Body of pancreas (tissue), 4 donors: ENCODE measurements around the gene ROPN1. TPM values are rescaled to one million over a fixed set of nuclear protein-coding genes. Genes with fewer than 3 reads are reported as not detected.
"Not testable (repeated sequence)": the region's sequence is repeated elsewhere in the genome, so short reads cannot be mapped to it uniquely, and the experiment has no call there.

ENCODE experiments used
- ATAC-seq: fragments of 150-250 bp; one replicate; pipeline ENCODE4 v1.9.1; 2016
- DNase-seq, 4 donors: peaks; one replicate each; pipeline ENCODE4 v3.0.0-alpha.2; 2019
- H3K27ac ChIP-seq, 4 donors: fragments of 200-600 bp; sonication (generic); 1 replicate in 3 of 4; 2 replicates in 1 of 4; pipeline versions ENCODE4 v1.5.1 to v1.6.1; 2016 to 2019; ENCODE audit warnings: mild to moderate bottlenecking in 1 of 4, mixed read lengths in 1 of 4, moderate library complexity in 1 of 4
- H3K27me3 ChIP-seq, 2 donors: fragments of 200-600 bp; sonication (generic); one replicate each; pipeline ENCODE4 v1.6.0; 2016; ENCODE audit warnings: mild to moderate bottlenecking in 1 of 2
- H3K36me3 ChIP-seq, 2 donors: fragments of 200-600 bp; sonication (generic); replicated peaks in 1 of 2; 2 replicates each; pipeline ENCODE4 v1.5.1; 2016; ENCODE audit warnings: low read depth in 2 of 2; ENCODE audit not compliant: insufficient read depth in 1 of 2
- H3K4me1 ChIP-seq: fragments of 200-600 bp; sonication (generic); one replicate; pipeline ENCODE4 v1.6.0; 2016
- H3K4me3 ChIP-seq, 2 donors: fragments of 200-600 bp; sonication (generic); 1 replicate in 1 of 2; 2 replicates in 1 of 2; pipeline ENCODE4 v1.5.1; 2016 to 2019
- H3K9me3 ChIP-seq, 3 donors: fragments of 200-600 bp; sonication (generic); 1 replicate in 2 of 3; 2 replicates in 1 of 3; pipeline ENCODE4 v1.5.1; 2016
- CTCF ChIP-seq, 7 experiments: fragments of 450-650 bp in 4 of 7; fragments of 200-600 bp in 3 of 7; sonication (generic) in 3 of 7; IDR thresholded peaks; one replicate each; pipeline ENCODE4 v1.5.1; 2016 to 2019; ENCODE audit warnings: antibody characterized with exemption in 7 of 7
- POLR2A ChIP-seq, 3 donors: fragments of 450-650 bp; IDR thresholded peaks; one replicate each; pipeline ENCODE4 v1.6.1; 2016; ENCODE audit warnings: antibody characterized with exemption in 3 of 3, mild to moderate bottlenecking in 2 of 3
- WGBS, 2 donors: methylation state at CpG; one replicate each; pipeline ENCODE4 v1.1.5; 2017; 5-methylcytosine and 5-hydroxymethylcytosine counted together
- intact Hi-C: fragments of 100-400 bp; cut with DNase I; formaldehyde crosslinking; loops from one replicate; pipeline ENCODE4 v1.15.1; 2023
- total RNA-seq, 2 donors: library from RNA; depleted of rRNA; stranded (reverse); fragments of >200 nt; gene quantifications; one replicate each; pipeline ENCODE4 v1.1.0, GENCODE V29; 2016

The ROPN1 gene
- total RNA-seq, 2 donors from 2014 or later, result not detected

DNA sequence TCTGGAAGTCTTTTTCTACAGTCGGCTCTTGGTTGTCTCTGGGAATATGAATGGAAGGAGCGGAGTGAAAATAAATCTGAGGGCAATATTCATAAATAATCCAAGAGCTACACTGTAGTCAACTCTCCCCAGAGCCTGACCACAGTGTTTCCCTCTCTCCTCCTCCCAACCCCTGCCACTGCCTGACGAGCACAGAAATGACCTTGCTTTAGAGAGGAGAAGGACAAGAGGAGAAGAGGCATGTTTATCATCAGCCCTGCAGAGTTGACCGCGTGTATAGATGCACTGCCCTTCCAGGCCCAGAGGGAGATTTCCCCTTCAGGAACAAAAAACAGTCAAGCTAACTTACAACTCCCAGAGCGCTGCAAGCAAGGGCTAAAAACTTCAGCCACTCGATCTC is 16.9 kb downstream of the ROPN1 start:
- 60 to 65% methylated on average over 2 to 4 of the region's 7 CpGs for WGBS, 2 donors

GRCh38 chr3:123971406-123971805 is 20.5 kb downstream of the ROPN1 start:
- H3K4me1 ChIP-seq, result no peaks in the 10 kb centered on the region
- no peak overlapping the region for H3K4me3 ChIP-seq
- DNase-seq (no peak), ATAC-seq (no peak)
- H3K36me3 ChIP-seq, result no peaks in the 10 kb centered on the region
- no peaks in the 10 kb centered on the region for H3K27me3 ChIP-seq
- TF ChIP-seq POLR2A (IDR thresholded peaks at IDR 0.05) (no peak), CTCF (IDR thresholded peaks at IDR 0.05) (no peak)
- H3K27ac ChIP-seq, result no peak overlapping the region
- no peaks in the 10 kb centered on the region for H3K9me3 ChIP-seq
- intact Hi-C loops, result no loop called here

More for the DNA sequence above, 16.9 kb downstream of the ROPN1 start:
- H3K36me3 ChIP-seq, intact Hi-C loops, DNase-seq, H3K4me1 ChIP-seq, H3K9me3 ChIP-seq, H3K4me3 ChIP-seq, ATAC-seq, H3K27ac ChIP-seq, H3K27me3 ChIP-seq: not testable (repeated sequence)

DNA sequence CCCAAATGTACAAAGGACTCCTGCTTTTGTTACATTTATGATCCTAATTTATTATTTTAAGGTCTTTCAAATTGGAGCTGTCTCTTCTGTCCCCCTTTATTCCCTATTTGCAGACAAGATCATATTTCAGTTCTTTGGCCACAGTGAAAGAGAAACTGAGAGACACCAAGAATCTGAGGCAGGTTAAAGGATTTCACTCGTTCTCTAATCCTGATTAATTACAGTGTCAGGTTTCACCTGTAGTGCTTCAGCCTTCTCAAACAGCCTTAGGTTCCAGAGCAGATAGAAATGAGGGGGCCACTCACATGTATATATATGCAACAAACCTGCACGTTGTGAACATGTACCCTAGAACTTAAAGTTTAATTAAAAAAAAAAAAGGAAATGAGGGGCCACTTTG is 24.7 kb downstream of the ROPN1 start:
- not testable (repeated sequence) for H3K27ac ChIP-seq, H3K4me1 ChIP-seq

DNA sequence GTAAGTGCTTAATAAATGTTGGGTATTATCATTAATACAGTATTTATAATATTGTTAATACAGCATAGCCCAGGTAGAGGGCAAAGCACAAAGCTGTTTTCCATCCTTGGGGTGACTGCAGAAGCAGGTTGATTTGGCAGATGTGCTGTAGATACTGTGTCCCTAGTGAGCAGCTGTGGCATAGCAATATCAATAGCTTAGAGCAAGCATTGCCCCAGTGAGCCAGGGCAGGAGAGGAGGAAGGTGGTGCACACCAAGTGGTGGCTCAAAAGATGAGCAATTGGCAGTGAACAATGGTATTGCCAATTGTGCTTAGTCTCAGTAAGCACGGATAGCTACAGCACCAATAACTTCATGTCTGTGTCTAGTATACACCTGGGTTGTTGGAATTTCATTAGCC is 25.1 kb downstream of the ROPN1 start:
- H3K4me1 ChIP-seq, intact Hi-C loops, ATAC-seq, H3K27me3 ChIP-seq, H3K36me3 ChIP-seq, H3K9me3 ChIP-seq, H3K27ac ChIP-seq, H3K4me3 ChIP-seq, DNase-seq: not testable (repeated sequence)
- 20 to 40% methylated on average over 1 of the region's 1 CpG for WGBS, 2 donors

More for the DNA sequence above, 24.7 kb downstream of the ROPN1 start:
- H3K36me3 ChIP-seq, H3K27me3 ChIP-seq, ATAC-seq, H3K4me3 ChIP-seq, intact Hi-C loops, DNase-seq, H3K9me3 ChIP-seq: not testable (repeated sequence)
- 30 to 35% methylated on average over 2 of the region's 2 CpGs for whole genome bisulfite sequencing, 2 donors

DNA sequence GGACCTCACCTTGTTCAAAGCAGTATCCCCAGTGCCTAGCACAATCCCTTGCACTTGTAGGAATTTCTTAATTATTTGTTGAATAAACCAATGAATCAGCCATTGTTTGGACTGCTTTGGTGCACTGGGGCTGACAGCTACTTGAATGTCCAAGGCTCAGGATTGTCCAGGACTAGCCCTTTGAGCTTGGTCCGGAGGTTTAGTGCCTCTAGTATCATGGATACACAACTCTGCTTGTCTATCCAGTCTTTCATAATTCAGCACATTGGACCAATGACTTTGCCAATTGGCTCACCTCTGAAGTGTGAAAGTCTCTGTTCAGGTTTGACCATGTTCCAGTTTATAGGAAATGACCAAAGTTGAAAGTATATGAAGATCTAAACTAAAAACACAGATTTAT is 27.1 kb downstream of the ROPN1 start:
- 78 to 89% methylated on average over 1 of the region's 1 CpG for WGBS, 2 donors
- H3K4me3 ChIP-seq, H3K9me3 ChIP-seq, H3K27ac ChIP-seq, intact Hi-C loops, H3K4me1 ChIP-seq, DNase-seq, ATAC-seq, H3K27me3 ChIP-seq, H3K36me3 ChIP-seq: not testable (repeated sequence)

DNA sequence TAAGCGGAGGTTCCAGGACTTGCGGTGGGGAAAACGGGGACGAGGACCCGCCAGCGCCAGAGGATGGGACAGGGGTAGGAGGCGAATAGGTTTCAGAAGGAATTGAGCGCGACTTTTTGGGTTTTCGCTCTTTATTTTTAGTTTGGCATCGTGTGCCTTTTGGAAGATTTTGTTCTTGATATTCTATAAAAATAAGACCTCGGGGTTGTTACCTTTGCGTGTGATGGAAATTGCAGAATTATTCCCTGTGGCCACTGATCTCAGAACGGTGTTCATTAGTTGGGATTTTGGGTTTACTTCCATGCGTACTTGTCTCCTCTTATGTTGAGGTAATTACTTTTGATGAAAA is 30.4 kb downstream of the ROPN1 start:
- ATAC-seq (no peak), DNase-seq (no peak)
- Histone ChIP-seq H3K27ac (peak overlapping the region; percentile 52 to 86 (median 79)), H3K36me3 (no peaks in the 10 kb centered on the region), H3K27me3 (no peaks in the 10 kb centered on the region), H3K9me3 (no peaks in the 10 kb centered on the region), H3K4me1 (peaks cover 5% of the 10 kb centered on the region), H3K4me3 (peak overlapping the region; percentile 50 to 70)
- no peak for TF ChIP-seq POLR2A (IDR thresholded peaks at IDR 0.05)
- no peak for TF ChIP-seq CTCF (IDR thresholded peaks at IDR 0.05)
- intact Hi-C loops, result no loop called here
- WGBS, 2 donors, result 3 to 4% methylated on average over 15 of the region's 15 CpGs

- ATAC-seq, result peak; percentile 98
- peak in 2 of 3 donors; percentile 81 to 85 for TF ChIP-seq POLR2A (IDR thresholded peaks at IDR 0.05)
- TF ChIP-seq CTCF (IDR thresholded peaks at IDR 0.05), result peak in 1 of 7 experiments; percentile 20
- WGBS, 2 donors, result 1% methylated on average over 52 to 55 of the region's 55 CpGs
These were observed 31.0 kb downstream of the ROPN1 start, which contains the start of gene CCDC14 for GRCh38 chr3:123960781-123961507. Gene CCDC14, minus strand, starts transcription at chr3:123961229. Its CDS starts 56 bp downstream, at chr3:123961173.

More at GRCh38 chr3:123960781-123961507, 31.0 kb downstream of the ROPN1 start, which contains the start of gene CCDC14:
- H3K4me1 ChIP-seq, result peaks cover 5% of the 10 kb centered on the region
- peak within 1 kb of the TSS; percentile 52 to 86 (median 79) for H3K27ac ChIP-seq
- H3K36me3 ChIP-seq, result peaks cover 0 to 3% of the 10 kb centered on the region in 2 donors
- no peaks in the 10 kb centered on the region for H3K9me3 ChIP-seq
- no peaks in the 10 kb centered on the region for H3K27me3 ChIP-seq
- peak; percentile 90 to 95 (median 92) for DNase-seq
- intact Hi-C loops, result no loop called here
- peak within 1 kb of the TSS; percentile 50 to 70 for H3K4me3 ChIP-seq
